ENCODE results near the gene ATXN2.
"Not testable (repeated sequence)": the region's sequence is repeated elsewhere in the genome, so short reads cannot be mapped to it uniquely, and the experiment has no call there.

The ATXN2 gene

DNA sequence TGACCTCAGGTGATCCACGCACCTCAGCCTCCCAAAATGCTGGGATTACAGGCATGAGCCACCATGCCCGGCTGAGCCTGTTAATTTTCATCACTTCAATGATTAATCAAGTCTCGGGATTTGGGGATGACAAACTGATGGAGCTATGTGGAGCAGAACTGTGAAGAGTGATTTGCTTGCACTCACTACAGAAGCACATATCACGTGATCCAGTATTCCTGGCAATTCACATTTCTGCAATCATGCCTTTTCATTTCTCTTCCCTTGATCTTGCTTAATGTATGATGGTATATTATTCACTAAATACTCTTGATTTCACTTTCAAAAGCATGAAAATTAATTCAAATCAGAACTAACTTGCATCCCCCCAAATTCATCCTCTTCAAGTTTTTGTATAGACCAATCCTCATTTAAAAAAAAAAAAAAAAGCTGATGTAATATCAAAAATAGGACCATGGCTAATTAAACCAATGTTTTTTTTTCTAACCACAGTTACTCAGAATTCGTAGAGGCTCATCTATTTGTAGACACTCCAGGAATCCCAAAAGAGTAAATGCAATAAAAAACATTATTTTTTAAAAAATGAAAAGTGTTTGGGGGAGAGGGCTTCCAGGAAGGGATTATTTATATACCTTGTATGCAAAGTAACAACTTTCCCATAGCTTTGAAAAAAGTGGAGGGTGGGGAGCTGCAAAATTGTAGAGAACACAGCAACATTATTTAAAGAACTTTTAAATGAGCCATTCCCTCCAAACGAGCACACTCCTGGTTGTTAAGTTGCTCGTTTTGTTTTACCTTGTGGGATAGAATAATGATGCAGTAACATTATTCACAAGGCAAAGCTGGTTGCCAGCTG is 7.0 kb upstream of the ATXN2 start:
- H3K36me3 Mint-ChIP-seq (ENCODE audit: low read depth): peaks cover 5% of the 10 kb centered on the region
- H3K27ac Mint-ChIP-seq: peak overlapping the region in 2 of 3 experiments; percentile 34 to 53
- TF ChIP-seq, protein P1, sequence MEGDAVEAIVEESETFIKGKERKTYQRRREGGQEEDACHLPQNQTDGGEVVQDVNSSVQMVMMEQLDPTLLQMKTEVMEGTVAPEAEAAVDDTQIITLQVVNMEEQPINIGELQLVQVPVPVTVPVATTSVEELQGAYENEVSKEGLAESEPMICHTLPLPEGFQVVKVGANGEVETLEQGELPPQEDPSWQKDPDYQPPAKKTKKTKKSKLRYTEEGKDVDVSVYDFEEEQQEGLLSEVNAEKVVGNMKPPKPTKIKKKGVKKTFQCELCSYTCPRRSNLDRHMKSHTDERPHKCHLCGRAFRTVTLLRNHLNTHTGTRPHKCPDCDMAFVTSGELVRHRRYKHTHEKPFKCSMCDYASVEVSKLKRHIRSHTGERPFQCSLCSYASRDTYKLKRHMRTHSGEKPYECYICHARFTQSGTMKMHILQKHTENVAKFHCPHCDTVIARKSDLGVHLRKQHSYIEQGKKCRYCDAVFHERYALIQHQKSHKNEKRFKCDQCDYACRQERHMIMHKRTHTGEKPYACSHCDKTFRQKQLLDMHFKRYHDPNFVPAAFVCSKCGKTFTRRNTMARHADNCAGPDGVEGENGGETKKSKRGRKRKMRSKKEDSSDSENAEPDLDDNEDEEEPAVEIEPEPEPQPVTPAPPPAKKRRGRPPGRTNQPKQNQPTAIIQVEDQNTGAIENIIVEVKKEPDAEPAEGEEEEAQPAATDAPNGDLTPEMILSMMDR (IDR thresholded peaks at IDR 0.05; ENCODE audit: unreplicated experiment in 3 of 3): no peak
- H3K9me3 Mint-ChIP-seq: no peaks in the 10 kb centered on the region
- no peak overlapping the region for H3K4me3 Mint-ChIP-seq
- no peaks in the 10 kb centered on the region for H3K27me3 Mint-ChIP-seq (ENCODE audit: low read depth)
- H3K4me1 Mint-ChIP-seq: peaks cover 6% of the 10 kb centered on the region

DNA sequence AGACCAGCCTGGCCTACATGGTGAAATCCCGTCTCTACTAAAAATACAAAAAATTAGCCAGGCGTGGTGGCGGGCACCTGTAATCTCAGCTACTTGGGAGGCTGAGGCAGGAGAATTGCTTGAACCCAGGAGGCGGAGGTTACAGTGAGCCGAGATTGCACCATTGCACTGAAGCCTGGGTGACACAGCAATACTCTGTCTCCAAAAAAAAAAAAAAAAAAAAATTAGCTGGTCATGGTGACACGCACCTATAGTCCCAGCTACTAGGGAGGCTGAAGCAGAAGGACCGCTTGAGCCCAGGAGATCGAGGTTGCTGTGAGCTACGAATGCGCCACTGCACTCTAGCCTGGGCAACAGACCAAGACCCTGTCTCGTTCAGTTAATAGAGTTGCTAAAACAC is 3.7 kb upstream of the ATXN2 start:
- H3K36me3 Mint-ChIP-seq (ENCODE audit: low read depth); H3K4me3 Mint-ChIP-seq; H3K9me3 Mint-ChIP-seq; H3K27me3 Mint-ChIP-seq (ENCODE audit: low read depth); H3K27ac Mint-ChIP-seq: not testable (repeated sequence)
- peaks cover 12% of the 10 kb centered on the region for H3K4me1 Mint-ChIP-seq

DNA sequence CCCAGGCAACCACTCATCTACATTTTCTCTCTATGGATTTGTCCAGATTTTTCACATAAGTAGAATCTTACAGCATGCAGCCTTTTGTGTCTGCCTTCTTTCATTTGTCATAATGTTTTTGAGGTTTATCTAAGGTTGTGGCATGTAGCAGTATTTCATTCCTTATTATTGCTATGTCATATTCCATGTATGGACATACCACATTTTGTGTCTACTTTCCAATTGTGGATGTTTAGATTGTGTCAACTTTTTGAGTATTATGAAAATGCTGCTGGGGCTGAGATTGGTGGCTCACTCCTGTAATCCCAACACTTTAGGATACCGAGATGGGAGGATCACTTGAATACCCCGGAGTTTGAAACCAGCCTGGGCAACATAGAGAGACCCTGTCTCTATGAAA is 3.2 kb upstream of the ATXN2 start:
- peak overlapping the region in 2 of 3 experiments; percentile 40 to 65 for H3K27ac Mint-ChIP-seq
- H3K36me3 Mint-ChIP-seq (ENCODE audit: low read depth): peaks cover 5% of the 10 kb centered on the region
- no peaks in the 10 kb centered on the region for H3K9me3 Mint-ChIP-seq
- peak overlapping the region in 2 of 3 experiments; percentile 43 to 63 for H3K4me3 Mint-ChIP-seq
- peaks cover 12% of the 10 kb centered on the region for H3K4me1 Mint-ChIP-seq
- TF ChIP-seq, protein P1 (IDR thresholded peaks at IDR 0.05; ENCODE audit: unreplicated experiment in 3 of 3): no peak
- no peaks in the 10 kb centered on the region for H3K27me3 Mint-ChIP-seq (ENCODE audit: low read depth)

DNA sequence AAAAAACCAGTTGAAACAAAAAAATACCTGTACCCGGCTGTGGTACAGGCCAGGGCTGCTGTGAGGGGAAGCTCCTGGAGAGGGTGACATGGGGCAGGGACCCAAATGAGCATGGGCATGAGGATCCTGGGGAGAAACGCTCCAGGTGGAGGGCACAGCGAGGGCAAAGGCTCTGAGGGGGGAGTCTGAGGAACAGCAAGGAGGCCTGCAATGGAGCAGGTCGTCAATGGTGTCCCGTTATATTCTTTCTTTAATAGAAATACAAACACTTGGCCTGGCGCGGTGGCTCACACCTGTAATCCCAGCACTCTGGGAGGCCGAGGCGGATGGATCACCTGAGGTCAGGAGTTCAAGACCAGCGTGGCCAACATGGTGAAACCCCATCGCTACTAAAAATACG is 1.9 kb upstream of the ATXN2 start:
- Mint-ChIP-seq H3K4me3 (peak overlapping the region in 1 of 3 experiments; percentile 31), H3K27ac (peak overlapping the region in 2 of 3 experiments; percentile 49 to 99), H3K4me1 (peaks cover 14% of the 10 kb centered on the region)
- not testable (repeated sequence) for H3K36me3 Mint-ChIP-seq (ENCODE audit: low read depth); H3K9me3 Mint-ChIP-seq; H3K27me3 Mint-ChIP-seq (ENCODE audit: low read depth)

DNA sequence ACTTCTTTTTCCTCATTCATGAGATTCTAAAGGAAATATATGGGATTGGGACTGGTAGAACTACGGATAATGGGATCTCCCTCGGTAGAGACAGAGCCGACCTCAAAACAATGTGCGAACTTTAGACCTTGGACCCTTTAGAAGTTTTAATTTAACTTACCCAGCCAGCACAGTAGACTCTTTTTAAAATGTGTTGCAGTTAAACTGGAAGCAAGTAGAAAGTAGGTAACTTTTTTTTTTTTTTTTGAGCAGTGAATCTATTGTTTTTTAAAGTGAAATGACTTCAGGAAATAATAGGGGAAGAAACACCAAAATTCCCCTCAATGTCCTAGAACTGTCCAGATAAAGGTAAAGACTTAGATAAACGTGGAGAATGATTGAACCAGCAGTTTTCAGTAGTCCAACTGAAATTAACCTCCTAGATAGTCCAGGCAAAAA is 1.1 kb upstream of the ATXN2 start:
- H3K27me3 Mint-ChIP-seq (ENCODE audit: low read depth): no peaks in the 10 kb centered on the region
- H3K4me1 Mint-ChIP-seq: peaks cover 21% of the 10 kb centered on the region

DNA sequence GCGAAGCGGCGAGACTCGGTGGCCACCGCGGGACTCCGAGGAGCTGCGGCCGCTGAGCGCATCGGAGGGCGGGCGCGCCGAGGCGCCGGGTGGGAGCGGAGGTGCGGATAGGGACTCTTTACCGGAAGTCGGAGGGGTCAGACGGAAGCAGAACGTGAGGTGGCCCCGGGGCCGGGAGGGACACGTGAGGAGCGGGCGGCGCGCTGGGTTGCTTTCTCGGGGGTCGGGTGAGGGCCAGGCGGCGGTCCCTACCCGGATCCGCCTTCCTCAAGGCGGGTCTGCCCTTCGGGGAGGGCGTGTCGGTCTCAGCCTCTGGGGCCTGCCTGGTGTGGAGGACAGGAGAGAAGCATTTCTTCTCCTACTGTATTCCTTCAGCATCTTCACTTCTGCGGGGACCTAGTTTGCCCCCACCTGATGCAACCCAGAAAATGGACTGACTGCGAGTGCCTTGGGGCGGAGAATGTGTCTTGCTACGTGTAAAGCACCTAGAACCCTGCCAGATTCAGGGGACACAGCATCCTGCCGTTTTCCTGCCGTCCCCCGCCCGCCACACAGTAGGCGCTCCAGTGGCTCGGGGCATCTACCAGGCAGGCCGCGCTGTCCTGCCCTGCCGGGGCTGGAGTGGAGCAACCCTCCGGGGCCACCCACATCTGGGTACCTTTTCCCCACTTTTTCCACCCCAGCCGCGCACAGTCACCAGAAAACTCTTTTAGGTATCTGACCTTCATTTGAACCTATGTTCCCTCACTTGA is 514 bp upstream of the ATXN2 start:
- Mint-ChIP-seq H3K4me3 (peak overlapping the region; percentile 89 to 93 (median 89)), H3K4me1 (peaks cover 27% of the 10 kb centered on the region), H3K27ac (peak overlapping the region; percentile 97 to 99 (median 97)), H3K27me3 (ENCODE audit: low read depth) (no peaks in the 10 kb centered on the region), H3K9me3 (no peaks in the 10 kb centered on the region), H3K36me3 (ENCODE audit: low read depth) (peaks cover 3% of the 10 kb centered on the region)
- TF ChIP-seq, protein P1 (IDR thresholded peaks at IDR 0.05; ENCODE audit: unreplicated experiment in 3 of 3): no peak

More for the DNA sequence above, 1.1 kb upstream of the ATXN2 start:
- Mint-ChIP-seq H3K27ac (peak overlapping the region; percentile 97 to 99 (median 97)), H3K36me3 (ENCODE audit: low read depth) (peaks cover 5% of the 10 kb centered on the region), H3K4me3 (peak overlapping the region; percentile 89 to 93 (median 89)), H3K9me3 (no peaks in the 10 kb centered on the region)
- TF ChIP-seq, protein P1 (IDR thresholded peaks at IDR 0.05; ENCODE audit: unreplicated experiment in 3 of 3): no peak

All from nephron (organoid).